ENCODE measurements around the gene CNOT8. TPM values are rescaled to one million over a fixed set of nuclear protein-coding genes. Genes with fewer than 3 reads are reported as not detected.

The CNOT8 gene
- total and polyA plus RNA-seq, 9 of the 15 experiments (the other 6 are each of a cell fraction or from before 2014, with no cell fraction given): 15.2 to 68.9 (median 52.1) TPM

DNA sequence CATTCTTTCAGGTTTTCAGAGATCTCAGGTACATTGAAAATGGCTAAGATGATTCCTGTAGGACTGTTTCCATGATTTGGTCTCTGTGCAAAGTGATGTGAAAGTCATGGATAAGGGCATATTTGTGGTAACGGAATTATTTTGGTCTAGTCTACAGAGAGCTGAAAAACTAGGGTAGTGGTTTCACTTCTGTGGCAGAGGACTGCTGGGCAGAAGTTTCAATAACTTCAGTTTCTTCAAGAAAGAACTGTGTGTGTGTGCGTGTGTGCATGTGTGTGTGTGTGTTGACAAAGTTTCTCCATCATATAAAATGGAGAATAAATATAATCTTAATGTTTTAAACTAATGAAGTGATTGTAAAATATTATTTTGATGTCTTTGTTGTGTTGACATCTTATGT lies 4.3 kb downstream of the CNOT8 start:
- no peak overlapping the region for H3K4me2 ChIP-seq (ENCODE audit: insufficient read depth, low read length)
- no TSS peak for BruUV-seq (replicated peaks)

More for the DNA sequence above, 4.3 kb downstream of the CNOT8 start:
- Histone ChIP-seq H3K27ac (ENCODE audit: extremely low read depth, low read depth, low read length) (no peak overlapping the region), H2AFZ (ENCODE audit: low read depth, low read length) (no peak overlapping the region), H3K9ac (ENCODE audit: insufficient read depth in 1 of 2, low read depth in 2 of 2, low read length in 2 of 2) (no peak overlapping the region), H3K27me3 (ENCODE audit: control insufficient read depth in 2 of 2, insufficient read depth in 2 of 2, low read length in 2 of 2) (no peaks in the 10 kb centered on the region), H3K4me1 (replicated peaks in 1 of 2; ENCODE audit: control insufficient read depth in 2 of 2, insufficient read depth in 2 of 2, low read length in 2 of 2) (peaks cover 7 to 10% of the 10 kb centered on the region in 2 experiments; a peak in 4 of 5 replicates), H3K9me3 (replicated peaks; ENCODE audit: control insufficient read depth, insufficient read depth, low read depth, low read length) (no peaks in the 10 kb centered on the region), H3K36me3 (ENCODE audit: control insufficient read depth, insufficient read depth, low read length) (peaks cover 56% of the 10 kb centered on the region), H3K9me1 (ENCODE audit: control insufficient read depth, insufficient read depth, low read length) (no peaks in the 10 kb centered on the region), H3K79me2 (ENCODE audit: control insufficient read depth, insufficient read depth, low read length) (peaks cover 73% of the 10 kb centered on the region), H3K4me3 (no peak overlapping the region), H4K20me1 (replicated peaks; ENCODE audit: control insufficient read depth, insufficient read depth, low read length) (no peaks in the 10 kb centered on the region; the same call in 1 of the 2 replicates)
- CTCF ChIA-PET (ENCODE audit: low intra/inter-chr PET ratio): interaction anchor here (0.6 kb wide), 1 partner anchor 212 kb away, joined by 3 read pairs; no protein-coding TSS in a partner anchor
- no peak for FAIRE-seq
- intact Hi-C loops (cut with micrococcal nuclease): no loop called here
- POLR2A ChIA-PET: interaction anchor here (0.6 kb wide), 1 partner anchor 30 kb away, joined by 3 read pairs; no protein-coding TSS in a partner anchor
- ATAC-seq: no peak
- WGBS (ENCODE audit: insufficient coverage, low coverage, missing lambda C conversion rate): 97% methylated on average over 2 of the region's 2 CpGs
- in situ Hi-C loops (cut with MboI): no loop called here
- DNase-seq (ENCODE audit: extremely low read depth in 1 of 4, low spot score in 3 of 4): no peak
- TF ChIP-seq RUNX1 (IDR thresholded peaks at IDR 0.05; ENCODE audit: low read depth) (no peak), ETV6 (IDR thresholded peaks at IDR 0.05; ENCODE audit: borderline replicate concordance in 1 of 2, low read depth in 2 of 2, low read length in 1 of 2) (no peak), ETV6 (CRISPR knock-in tag; IDR thresholded peaks at IDR 0.05; ENCODE audit: borderline replicate concordance) (no peak), XRCC5 (IDR thresholded peaks at IDR 0.05; ENCODE audit: low read depth, low read length) (no peak)
- TF ChIP-seq, protein P1, sequence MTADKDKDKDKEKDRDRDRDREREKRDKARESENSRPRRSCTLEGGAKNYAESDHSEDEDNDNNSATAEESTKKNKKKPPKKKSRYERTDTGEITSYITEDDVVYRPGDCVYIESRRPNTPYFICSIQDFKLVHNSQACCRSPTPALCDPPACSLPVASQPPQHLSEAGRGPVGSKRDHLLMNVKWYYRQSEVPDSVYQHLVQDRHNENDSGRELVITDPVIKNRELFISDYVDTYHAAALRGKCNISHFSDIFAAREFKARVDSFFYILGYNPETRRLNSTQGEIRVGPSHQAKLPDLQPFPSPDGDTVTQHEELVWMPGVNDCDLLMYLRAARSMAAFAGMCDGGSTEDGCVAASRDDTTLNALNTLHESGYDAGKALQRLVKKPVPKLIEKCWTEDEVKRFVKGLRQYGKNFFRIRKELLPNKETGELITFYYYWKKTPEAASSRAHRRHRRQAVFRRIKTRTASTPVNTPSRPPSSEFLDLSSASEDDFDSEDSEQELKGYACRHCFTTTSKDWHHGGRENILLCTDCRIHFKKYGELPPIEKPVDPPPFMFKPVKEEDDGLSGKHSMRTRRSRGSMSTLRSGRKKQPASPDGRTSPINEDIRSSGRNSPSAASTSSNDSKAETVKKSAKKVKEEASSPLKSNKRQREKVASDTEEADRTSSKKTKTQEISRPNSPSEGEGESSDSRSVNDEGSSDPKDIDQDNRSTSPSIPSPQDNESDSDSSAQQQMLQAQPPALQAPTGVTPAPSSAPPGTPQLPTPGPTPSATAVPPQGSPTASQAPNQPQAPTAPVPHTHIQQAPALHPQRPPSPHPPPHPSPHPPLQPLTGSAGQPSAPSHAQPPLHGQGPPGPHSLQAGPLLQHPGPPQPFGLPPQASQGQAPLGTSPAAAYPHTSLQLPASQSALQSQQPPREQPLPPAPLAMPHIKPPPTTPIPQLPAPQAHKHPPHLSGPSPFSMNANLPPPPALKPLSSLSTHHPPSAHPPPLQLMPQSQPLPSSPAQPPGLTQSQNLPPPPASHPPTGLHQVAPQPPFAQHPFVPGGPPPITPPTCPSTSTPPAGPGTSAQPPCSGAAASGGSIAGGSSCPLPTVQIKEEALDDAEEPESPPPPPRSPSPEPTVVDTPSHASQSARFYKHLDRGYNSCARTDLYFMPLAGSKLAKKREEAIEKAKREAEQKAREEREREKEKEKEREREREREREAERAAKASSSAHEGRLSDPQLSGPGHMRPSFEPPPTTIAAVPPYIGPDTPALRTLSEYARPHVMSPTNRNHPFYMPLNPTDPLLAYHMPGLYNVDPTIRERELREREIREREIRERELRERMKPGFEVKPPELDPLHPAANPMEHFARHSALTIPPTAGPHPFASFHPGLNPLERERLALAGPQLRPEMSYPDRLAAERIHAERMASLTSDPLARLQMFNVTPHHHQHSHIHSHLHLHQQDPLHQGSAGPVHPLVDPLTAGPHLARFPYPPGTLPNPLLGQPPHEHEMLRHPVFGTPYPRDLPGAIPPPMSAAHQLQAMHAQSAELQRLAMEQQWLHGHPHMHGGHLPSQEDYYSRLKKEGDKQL (CRISPR knock-in tag; IDR thresholded peaks at IDR 0.05; ENCODE audit: borderline replicate concordance): no peak
- TF ChIP-seq, protein P2, sequence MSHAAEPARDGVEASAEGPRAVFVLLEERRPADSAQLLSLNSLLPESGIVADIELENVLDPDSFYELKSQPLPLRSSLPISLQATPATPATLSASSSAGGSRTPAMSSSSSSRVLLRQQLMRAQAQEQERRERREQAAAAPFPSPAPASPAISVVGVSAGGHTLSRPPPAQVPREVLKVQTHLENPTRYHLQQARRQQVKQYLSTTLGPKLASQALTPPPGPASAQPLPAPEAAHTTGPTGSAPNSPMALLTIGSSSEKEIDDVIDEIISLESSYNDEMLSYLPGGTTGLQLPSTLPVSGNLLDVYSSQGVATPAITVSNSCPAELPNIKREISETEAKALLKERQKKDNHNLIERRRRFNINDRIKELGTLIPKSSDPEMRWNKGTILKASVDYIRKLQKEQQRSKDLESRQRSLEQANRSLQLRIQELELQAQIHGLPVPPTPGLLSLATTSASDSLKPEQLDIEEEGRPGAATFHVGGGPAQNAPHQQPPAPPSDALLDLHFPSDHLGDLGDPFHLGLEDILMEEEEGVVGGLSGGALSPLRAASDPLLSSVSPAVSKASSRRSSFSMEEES (CRISPR knock-in tag; IDR thresholded peaks at IDR 0.05): no peak
- TF ChIP-seq, protein P3, sequence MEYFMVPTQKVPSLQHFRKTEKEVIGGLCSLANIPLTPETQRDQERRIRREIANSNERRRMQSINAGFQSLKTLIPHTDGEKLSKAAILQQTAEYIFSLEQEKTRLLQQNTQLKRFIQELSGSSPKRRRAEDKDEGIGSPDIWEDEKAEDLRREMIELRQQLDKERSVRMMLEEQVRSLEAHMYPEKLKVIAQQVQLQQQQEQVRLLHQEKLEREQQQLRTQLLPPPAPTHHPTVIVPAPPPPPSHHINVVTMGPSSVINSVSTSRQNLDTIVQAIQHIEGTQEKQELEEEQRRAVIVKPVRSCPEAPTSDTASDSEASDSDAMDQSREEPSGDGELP (CRISPR knock-in tag; IDR thresholded peaks at IDR 0.05; ENCODE audit: borderline replicate concordance): no peak
